ENCODE measurements around the gene RGSL1. TPM values are rescaled to one million over a fixed set of nuclear protein-coding genes. Genes with fewer than 3 reads are reported as not detected.

Gene RGSL1
- total RNA-seq, 2 donors from 2014 or later: not detected

GRCh38 chr1:182426442-182427430 lies 23.2 kb upstream of the RGSL1 start:
- H3K9ac ChIP-seq (ENCODE audit: extremely low read depth, low read length, poor library complexity, severe bottlenecking): no peak overlapping the region
- Mint-ChIP-seq H3K27ac (no peak overlapping the region), H3K36me3 (ENCODE audit: low read depth) (no peaks in the 10 kb centered on the region), H3K4me1 (peaks cover 8% of the 10 kb centered on the region), H3K4me3 (no peak overlapping the region), H3K27me3 (ENCODE audit: insufficient read depth) (no peaks in the 10 kb centered on the region), H3K9me3 (peaks cover 7% of the 10 kb centered on the region)
- H3K27me3 ChIP-seq (ENCODE audit: control insufficient read depth, insufficient read depth, low read length, poor library complexity, severe bottlenecking): no peaks in the 10 kb centered on the region
- TF ChIP-seq, protein P1, sequence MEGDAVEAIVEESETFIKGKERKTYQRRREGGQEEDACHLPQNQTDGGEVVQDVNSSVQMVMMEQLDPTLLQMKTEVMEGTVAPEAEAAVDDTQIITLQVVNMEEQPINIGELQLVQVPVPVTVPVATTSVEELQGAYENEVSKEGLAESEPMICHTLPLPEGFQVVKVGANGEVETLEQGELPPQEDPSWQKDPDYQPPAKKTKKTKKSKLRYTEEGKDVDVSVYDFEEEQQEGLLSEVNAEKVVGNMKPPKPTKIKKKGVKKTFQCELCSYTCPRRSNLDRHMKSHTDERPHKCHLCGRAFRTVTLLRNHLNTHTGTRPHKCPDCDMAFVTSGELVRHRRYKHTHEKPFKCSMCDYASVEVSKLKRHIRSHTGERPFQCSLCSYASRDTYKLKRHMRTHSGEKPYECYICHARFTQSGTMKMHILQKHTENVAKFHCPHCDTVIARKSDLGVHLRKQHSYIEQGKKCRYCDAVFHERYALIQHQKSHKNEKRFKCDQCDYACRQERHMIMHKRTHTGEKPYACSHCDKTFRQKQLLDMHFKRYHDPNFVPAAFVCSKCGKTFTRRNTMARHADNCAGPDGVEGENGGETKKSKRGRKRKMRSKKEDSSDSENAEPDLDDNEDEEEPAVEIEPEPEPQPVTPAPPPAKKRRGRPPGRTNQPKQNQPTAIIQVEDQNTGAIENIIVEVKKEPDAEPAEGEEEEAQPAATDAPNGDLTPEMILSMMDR (conservative IDR thresholded peaks at IDR 0.05): no peak
- H3K4me1 ChIP-seq (ENCODE audit: control insufficient read depth, insufficient read depth, low read length): no peaks in the 10 kb centered on the region
- no peak for DNase-seq
- no peaks in the 10 kb centered on the region for H3K9me3 ChIP-seq (ENCODE audit: control insufficient read depth, low read length)
- 89 to 92% methylated on average over 5 to 7 of the region's 7 CpGs for WGBS, 2 experiments (ENCODE audit: insufficient coverage in 1 of 2, insufficient read length in 1 of 2)
- H3K36me3 ChIP-seq (ENCODE audit: control insufficient read depth, insufficient read depth, low read length): no peaks in the 10 kb centered on the region
- H3K27ac ChIP-seq (ENCODE audit: low read depth, low read length): no peak overlapping the region
- no peak overlapping the region for H3K4me3 ChIP-seq (ENCODE audit: low read length)

- Mint-ChIP-seq H3K36me3 (ENCODE audit: low read depth) (no peaks in the 10 kb centered on the region), H3K4me1 (peaks cover 8% of the 10 kb centered on the region), H3K27me3 (ENCODE audit: insufficient read depth) (no peaks in the 10 kb centered on the region), H3K9me3 (peaks cover 9% of the 10 kb centered on the region), H3K4me3 (no peak overlapping the region), H3K27ac (no peak overlapping the region)
- Histone ChIP-seq H3K4me1 (ENCODE audit: control insufficient read depth, insufficient read depth, low read length) (no peaks in the 10 kb centered on the region), H3K9ac (ENCODE audit: extremely low read depth, low read length, poor library complexity, severe bottlenecking) (no peak overlapping the region), H3K9me3 (ENCODE audit: control insufficient read depth, low read length) (no peaks in the 10 kb centered on the region), H3K4me3 (ENCODE audit: low read length) (no peak overlapping the region), H3K27me3 (ENCODE audit: control insufficient read depth, insufficient read depth, low read length, poor library complexity, severe bottlenecking) (no peaks in the 10 kb centered on the region), H3K27ac (ENCODE audit: low read depth, low read length) (no peak overlapping the region), H3K36me3 (ENCODE audit: control insufficient read depth, insufficient read depth, low read length) (no peaks in the 10 kb centered on the region)
- TF ChIP-seq, protein P1 (conservative IDR thresholded peaks at IDR 0.05): no peak
- 94% methylated on average over 2 of the region's 2 CpGs; no CpG with 5 or more reads in 1 of the 2 experiments for WGBS, 2 experiments (ENCODE audit: insufficient coverage in 1 of 2, insufficient read length in 1 of 2)
- no peak for DNase-seq
These were observed 21.9 kb upstream of the RGSL1 start for GRCh38 chr1:182428043-182428442.

DNA sequence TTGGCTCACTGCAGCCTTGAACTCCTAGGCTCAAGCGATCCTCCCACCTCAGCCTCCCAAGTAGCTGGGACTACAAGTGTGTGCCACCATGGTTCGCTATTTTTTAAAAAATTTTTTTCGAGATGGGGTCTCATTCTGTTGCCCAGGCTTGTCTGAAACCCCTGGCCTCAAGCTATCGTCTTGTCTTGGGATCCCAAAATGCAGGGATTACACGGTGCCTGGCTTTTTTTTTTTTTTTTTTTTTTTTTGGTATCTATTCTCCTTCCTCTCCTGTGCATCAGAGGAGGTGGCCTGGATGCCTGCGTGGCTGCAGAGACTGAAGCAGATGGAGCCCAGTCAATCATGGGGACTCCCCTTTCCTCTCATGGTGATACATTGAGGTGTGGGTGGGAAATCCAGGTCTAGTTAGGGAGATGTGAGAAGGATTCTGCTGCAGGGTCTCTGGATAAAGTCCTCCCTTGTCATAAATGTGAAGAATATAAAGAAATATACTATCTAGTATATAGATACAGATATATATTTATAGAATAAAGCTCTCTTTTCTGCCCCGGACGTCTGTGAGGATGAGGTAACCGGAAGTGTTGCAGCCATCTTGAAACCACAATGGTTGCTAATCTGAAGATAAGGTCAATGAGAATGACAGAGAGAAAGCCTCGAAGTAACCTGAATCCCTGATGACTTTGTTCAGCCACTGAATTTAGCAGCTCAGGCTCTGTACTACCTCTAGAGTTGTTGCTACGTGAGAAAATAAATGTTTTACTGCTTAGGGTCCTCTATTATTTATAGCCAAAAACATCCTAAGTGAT lies 19.5 kb upstream of the RGSL1 start:
- no peak overlapping the region for H3K27ac Mint-ChIP-seq
- peaks cover 9% of the 10 kb centered on the region for H3K9me3 Mint-ChIP-seq
- H3K27me3 Mint-ChIP-seq (ENCODE audit: insufficient read depth): no peaks in the 10 kb centered on the region
- DNase-seq: no peak
- no peaks in the 10 kb centered on the region for H3K36me3 Mint-ChIP-seq (ENCODE audit: low read depth)
- Histone ChIP-seq H3K9me3 (ENCODE audit: control insufficient read depth, low read length) (no peaks in the 10 kb centered on the region), H3K9ac (ENCODE audit: extremely low read depth, low read length, poor library complexity, severe bottlenecking) (peak overlapping the region; percentile 9), H3K4me3 (ENCODE audit: low read length) (no peak overlapping the region), H3K36me3 (ENCODE audit: control insufficient read depth, insufficient read depth, low read length) (no peaks in the 10 kb centered on the region), H3K27ac (ENCODE audit: low read depth, low read length) (no peak overlapping the region), H3K4me1 (ENCODE audit: control insufficient read depth, insufficient read depth, low read length) (no peaks in the 10 kb centered on the region), H3K27me3 (ENCODE audit: control insufficient read depth, insufficient read depth, low read length, poor library complexity, severe bottlenecking) (no peaks in the 10 kb centered on the region)
- H3K4me1 Mint-ChIP-seq: peaks cover 13% of the 10 kb centered on the region
- TF ChIP-seq, protein P1 (conservative IDR thresholded peaks at IDR 0.05): no peak
- 87 to 90% methylated on average over 9 to 10 of the region's 11 CpGs for WGBS, 2 experiments (ENCODE audit: insufficient coverage in 1 of 2, insufficient read length in 1 of 2)
- no peak overlapping the region for H3K4me3 Mint-ChIP-seq
